ENCODE data around the gene GNE.
"Not testable (repeated sequence)": the region's sequence is repeated elsewhere in the genome, so short reads cannot be mapped to it uniquely, and the experiment has no call there.

The GNE gene

GRCh38 chr9:36268007-36268427, 9.8 kb upstream of the GNE start:
- no peak for DNase-seq

GRCh38 chr9:36264896-36265295, 6.6 kb upstream of the GNE start:
- no peak for DNase-seq

- no peak for DNase-seq
These were observed 5.4 kb upstream of the GNE start for GRCh38 chr9:36263683-36264082.

GRCh38 chr9:36258996-36259533, 817 bp upstream of the GNE start:
- DNase-seq, result no peak

- no peak for DNase-seq
These were observed 6.8 kb downstream of the GNE start for GRCh38 chr9:36251428-36251827.

GRCh38 chr9:36250079-36250478, 8.2 kb downstream of the GNE start:
- no peak for DNase-seq

- no peak for DNase-seq
These were observed 9.1 kb downstream of the GNE start for GRCh38 chr9:36249189-36249588.

GRCh38 chr9:36248061-36248460, 10.2 kb downstream of the GNE start:
- peak; percentile 8 for DNase-seq

- DNase-seq, result no peak
These were observed 10.9 kb downstream of the GNE start for GRCh38 chr9:36247356-36247755.

GRCh38 chr9:36245906-36246305, 12.3 kb downstream of the GNE start:
- DNase-seq, result no peak

GRCh38 chr9:36239675-36240074, 18.6 kb downstream of the GNE start:
- DNase-seq, result not testable (repeated sequence)

- not testable (repeated sequence) for DNase-seq
These were observed 19.0 kb downstream of the GNE start for GRCh38 chr9:36239205-36239604.

- no peak for DNase-seq
These were observed 21.0 kb downstream of the GNE start for GRCh38 chr9:36237230-36237629.

GRCh38 chr9:36222449-36222848, 35.8 kb downstream of the GNE start:
- DNase-seq, result no peak

- DNase-seq, result no peak
These were observed 36.6 kb downstream of the GNE start for GRCh38 chr9:36221667-36222066.

- no peak for DNase-seq
These were observed 39.8 kb downstream of the GNE start for GRCh38 chr9:36218411-36218901.

GRCh38 chr9:36218011-36218410, 40.2 kb downstream of the GNE start:
- DNase-seq, result no peak

- DNase-seq, result no peak
These were observed 40.8 kb downstream of the GNE start for GRCh38 chr9:36217256-36217968.

- DNase-seq, result no peak
These were observed 43.7 kb downstream of the GNE start for GRCh38 chr9:36214571-36214970.

- no peak for DNase-seq
These were observed 44.3 kb downstream of the GNE start for GRCh38 chr9:36213989-36214388.

GRCh38 chr9:36213387-36213786, 44.9 kb downstream of the GNE start:
- DNase-seq, result no peak

- no peak for DNase-seq
These were observed 46.7 kb downstream of the GNE start for GRCh38 chr9:36211510-36211909.

GRCh38 chr9:36210722-36211121, 47.5 kb downstream of the GNE start:
- DNase-seq, result no peak

GRCh38 chr9:36208521-36209253, 49.6 kb downstream of the GNE start:
- DNase-seq, result no peak
